Anterior cingulate cortex (tissue), 58 donors: ENCODE measurements around the gene POLR2M.

ENCODE experiments used
- DNase-seq, 58 donors: peaks; one replicate each; lab custom pipeline; 2025; lab: John Stamatoyannopoulos, UW

POLR2M gene

DNA sequence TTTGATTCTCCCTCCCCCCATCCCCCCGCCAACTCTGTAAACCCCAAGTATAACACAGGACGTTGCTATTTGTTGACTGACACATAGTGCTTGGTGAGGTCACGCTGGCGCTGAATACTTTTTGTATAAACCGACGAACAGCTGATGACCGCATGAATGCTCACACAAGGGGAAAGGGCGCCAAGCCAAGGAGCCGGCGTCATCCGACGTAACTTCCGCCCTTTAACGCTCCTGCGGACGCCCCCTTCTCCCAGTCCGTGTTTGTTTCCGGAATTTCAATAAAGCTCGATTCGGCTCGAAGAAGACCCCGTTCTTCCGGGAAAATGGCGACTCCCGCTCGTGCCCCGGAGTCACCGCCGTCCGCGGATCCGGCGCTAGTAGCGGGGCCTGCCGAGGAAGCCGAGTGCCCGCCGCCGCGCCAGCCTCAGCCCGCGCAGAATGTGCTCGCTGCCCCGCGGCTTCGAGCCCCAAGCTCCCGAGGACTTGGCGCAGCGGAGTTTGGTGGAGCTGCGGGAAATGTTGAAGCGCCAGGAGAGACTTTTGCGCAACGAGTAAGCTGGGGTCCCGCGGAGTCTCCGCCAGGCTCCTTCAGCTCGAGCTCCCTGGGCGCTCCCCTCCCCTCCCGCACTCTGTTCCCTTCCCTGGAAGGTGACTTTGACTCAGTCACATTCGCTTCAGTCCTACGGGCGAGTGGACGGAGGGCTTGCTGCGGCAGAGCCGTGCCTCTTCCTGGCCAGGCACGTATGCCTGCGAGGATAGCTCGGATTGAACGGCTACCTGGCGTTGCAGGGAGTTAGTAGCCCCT is at the start of gene POLR2M:
POLR2M (plus strand) TSS at position 310 of the 805 bp plus-strand sequence; CDS start at position 439, 129 bp downstream.
- DNase-seq = peak; percentile 49 to 97 (median 89)

GRCh38 chr15:57657619-57658018 is 48.9 kb upstream of the POLR2M start:
- no peak for DNase-seq

GRCh38 chr15:57662091-57662744 is 44.3 kb upstream of the POLR2M start:
- DNase-seq = no peak

DNA sequence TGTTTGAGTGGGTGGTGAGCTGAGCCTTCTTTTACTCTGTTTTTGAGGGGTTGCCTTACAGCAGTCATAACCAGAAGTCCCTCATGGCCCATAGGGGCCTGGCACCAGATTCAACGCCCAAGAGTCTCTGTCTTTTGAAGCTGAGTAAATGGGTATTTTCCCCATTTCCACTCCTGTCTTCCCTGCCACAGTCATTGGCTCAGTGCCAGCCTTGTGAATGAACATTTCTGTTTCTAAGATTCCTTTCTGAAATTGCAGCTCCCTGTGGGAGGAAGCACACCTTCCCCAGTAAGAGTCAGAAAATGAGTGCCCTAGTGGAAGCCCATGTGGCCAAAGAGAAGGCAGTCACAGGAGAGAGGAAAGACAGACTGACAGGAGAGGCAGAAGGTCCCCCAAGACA is 43.7 kb upstream of the POLR2M start:
- DNase-seq = peak in 2 of 58 donors; percentile 5 to 12

DNA sequence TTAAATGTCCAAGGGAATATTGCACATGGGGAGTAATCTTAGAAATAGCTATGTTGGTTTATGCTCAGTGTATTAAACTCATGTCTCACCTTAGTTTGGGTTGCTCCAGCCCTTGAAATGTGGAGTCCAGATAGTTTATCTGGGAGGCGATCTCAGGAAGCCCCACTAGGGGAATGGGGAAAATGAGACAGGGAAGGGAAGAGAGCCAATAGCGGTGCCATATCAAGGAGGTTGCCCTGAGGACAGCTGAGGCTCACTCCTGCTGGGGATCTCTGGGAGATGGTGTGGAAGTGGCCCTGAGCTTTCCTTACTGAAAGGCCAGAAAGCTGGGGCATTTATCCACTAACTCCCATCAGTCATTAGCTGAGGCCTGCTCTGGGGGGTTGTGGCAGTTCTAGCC is 43.3 kb upstream of the POLR2M start:
- DNase-seq = no peak

- no peak for DNase-seq
These were observed 41.3 kb upstream of the POLR2M start for GRCh38 chr15:57665194-57665593.

DNA sequence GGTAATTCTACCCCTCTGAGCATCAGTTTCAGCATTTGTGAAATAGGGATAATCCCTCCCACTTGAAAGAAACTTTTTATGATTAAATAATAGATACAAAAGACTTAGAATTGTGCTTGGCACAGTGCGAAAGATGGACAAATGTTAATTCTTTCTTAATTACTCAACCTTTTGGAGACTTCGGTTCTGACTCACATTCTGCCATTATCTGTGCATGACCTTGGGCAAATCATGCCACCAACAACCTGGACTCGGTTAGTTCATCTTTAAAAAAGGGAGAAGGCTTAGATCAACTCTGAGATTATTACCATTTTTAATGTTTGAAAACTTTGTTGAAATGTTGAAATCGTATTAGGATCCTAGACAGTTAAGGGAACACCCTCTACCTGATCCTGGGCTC is 40.6 kb upstream of the POLR2M start:
- no peak for DNase-seq

- DNase-seq = peak in 7 of 58 donors; percentile 1 to 16 (median 9)
These were observed 39.2 kb upstream of the POLR2M start for GRCh38 chr15:57667171-57667849.

DNA sequence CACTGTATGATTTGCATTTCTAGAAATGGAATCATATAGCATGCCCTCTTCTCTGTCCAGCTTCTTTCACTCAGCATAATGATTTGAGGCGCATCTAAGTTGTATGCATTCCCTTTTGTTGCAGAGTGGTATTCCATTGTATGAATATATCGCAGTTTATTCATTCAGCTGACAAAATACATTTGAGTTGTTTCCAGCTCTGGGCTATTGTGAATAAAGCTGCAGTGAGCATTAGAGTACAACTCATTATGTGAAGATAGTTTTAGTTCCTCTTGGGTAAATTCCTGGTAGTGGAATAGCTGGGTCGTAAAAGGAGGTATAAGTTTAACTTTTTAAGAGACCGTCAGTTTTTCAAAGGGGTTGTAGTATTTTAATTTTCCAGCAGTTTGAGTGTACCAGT is 38.5 kb upstream of the POLR2M start:
- DNase-seq = no peak

- DNase-seq = no peak
These were observed 34.9 kb upstream of the POLR2M start for GRCh38 chr15:57671636-57672035.

DNA sequence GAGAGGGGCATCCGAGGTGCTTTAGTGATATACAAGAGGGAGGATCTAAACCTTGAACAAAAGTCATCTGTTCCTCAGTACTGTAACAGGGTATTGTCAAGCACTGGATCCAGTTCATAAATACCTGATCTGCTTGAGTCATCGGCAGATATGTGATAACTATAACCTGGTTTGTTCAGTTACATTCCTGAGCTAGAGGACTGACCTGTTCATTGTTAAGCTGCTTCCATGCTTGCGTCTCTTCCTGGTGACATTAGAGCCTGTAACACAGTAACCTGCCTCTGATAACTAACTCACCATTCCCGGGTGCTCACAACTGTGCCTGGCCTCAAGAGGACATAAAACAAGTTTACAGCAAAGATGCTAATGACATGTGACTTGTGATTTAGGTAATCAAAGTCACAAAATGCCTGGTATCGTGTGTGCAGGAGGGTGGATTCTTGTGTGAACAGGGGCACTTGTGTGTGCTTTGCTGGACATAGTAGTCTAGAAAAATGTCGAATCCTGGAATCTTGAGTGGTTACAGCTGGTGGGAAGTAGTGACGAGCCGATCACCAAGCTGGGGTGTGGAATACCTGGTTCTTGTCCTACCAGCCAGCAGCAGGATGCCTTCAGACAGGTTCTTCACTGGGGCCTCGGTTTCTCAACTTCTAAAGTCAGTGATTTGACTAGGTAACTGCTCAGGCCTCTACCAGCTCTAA is 30.9 kb upstream of the POLR2M start:
- no peak for DNase-seq

- DNase-seq = no peak
These were observed 29.9 kb upstream of the POLR2M start for GRCh38 chr15:57676585-57676984.

DNA sequence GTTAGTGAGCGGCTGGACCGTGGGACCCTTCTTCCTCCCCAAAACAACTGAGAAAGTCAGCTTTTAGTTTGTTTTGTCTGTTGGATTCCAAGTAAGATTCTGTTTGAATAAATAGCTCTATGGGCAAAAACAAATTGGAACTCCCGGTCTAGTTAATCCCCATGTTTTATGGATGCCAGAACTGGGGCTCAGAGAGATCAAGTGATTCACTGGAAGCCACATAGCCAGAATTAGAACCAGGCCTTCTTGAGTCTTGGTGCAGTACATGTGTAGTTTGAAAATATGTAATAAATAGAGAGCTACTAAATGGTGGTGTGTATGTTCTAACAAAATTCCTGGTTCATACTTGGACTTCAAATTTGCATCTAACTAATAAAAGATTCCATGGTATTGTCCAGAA is 29.3 kb upstream of the POLR2M start:
- no peak for DNase-seq

DNA sequence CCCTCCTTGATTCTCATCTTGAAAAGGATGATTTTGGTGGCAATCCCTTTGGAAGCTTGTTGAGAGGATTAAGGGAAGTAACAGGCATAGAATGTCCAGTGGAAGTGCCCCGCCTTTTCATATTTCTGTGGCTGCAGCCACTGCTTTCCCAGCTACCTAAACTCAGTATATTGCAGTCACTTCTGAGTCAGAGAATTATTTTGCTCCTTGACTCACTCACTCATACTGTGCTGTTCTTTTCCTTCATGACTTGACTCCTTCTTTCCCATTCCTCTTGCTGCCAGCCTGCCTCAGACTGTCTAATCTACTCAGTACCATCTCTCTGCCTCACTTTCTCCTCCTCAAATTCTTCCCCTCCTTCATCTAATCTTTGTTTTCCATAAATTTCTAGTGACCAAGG is 26.5 kb upstream of the POLR2M start:
- no peak for DNase-seq

GRCh38 chr15:57681011-57681410 is 25.5 kb upstream of the POLR2M start:
- DNase-seq = no peak

DNA sequence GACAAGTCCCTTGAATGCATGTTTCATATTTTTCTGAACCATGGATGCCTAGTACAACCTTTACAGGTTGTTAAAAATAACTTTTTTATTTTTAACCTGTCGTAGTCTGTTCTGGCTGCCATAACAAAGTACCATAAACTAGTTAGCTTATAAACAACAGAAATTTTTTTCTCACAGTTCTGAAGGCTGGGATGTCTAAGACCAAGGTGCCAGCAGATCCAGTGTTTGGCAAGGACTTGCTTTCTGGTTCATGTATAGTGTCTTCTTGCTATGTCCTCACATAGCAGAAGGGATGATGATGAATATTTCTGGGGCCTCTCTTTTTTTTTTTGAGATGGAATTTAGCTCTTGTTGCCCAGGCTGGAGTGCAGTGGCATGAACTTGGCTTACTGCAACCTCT is 23.0 kb upstream of the POLR2M start:
- no peak for DNase-seq

DNA sequence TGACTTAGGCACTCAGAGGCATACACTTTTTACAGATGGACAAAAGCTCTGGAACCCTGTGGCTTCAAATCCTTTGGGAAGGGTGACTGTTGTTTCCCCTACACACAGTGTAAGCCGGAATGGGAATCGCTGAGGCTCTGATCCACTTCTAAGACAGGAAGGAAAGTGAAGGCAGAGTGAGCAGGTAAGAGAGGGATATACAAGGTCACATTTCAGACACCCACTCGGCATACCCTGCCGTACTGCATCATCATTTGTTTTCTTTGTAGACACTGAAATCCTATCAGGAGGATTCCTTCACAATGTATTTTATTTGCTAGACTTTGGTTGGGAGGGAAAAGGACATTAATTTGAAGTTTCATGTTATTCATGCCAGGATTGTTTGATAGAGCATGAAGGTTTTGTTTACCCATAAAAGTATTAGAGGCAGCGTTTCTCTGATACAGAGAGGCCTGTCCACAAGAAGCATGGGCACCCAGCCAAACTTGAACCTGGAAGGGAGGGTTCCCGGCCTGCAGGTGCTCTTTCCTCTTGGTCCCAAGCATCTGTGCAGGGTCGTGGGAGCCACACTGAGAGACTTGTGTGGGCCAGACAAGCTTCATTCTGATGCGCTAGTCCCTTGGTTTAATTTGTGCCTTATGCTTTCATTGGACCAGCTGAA is 21.9 kb upstream of the POLR2M start:
- no peak for DNase-seq

DNA sequence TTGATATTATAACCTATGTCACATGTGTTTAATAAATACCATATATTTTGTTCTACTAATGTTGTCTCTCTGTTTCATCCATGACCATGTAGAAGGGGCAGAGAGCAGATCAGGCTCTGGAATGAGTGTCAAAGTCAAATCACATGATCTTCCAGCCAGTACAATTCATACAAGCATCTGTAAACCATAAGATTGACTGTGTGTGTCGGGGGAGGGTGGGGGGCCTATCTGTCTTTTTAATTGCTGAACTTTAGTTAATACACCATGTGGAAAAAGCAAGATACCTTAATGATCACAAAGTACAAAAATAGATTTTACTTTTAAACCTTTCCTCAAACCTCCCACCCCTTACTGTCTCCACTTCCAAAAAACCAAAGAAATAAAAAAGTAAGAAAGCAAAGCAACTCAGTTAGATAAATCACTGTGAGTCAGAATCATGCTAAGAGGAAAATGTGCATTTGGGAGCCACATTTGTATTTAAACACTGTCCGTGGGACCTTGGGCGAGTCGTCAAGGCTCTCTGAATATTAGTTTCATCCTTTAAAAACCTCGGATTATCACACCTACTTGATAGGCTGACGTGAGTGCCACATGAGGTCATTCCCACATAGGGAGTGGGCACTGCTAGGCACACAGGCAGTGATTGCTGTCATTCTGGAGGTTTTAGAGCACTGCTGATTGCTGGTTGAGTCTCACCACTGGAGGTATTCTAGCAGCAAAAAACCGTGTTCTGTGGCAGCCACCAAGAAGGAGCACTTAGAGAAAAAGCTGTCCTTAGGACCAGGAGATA is 21.0 kb upstream of the POLR2M start:
- no peak for DNase-seq

DNA sequence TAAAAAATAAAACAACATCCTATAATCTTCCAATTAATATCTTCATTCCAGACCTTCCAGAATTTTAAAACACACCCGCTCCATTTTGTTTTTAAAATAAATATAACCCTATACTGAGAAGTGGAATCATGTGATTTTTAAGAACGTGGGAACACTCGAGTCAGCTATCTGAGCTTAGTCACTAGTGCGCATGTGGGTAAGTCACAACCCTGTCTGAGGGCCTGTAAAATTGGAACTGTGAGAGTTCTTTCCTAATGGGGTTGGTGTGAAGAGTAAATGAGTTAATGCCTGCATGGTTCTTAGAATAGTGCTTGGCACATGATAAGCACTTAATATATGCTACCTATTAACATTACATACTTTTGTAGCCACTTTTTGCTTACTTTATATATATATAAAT is 19.9 kb upstream of the POLR2M start:
- DNase-seq = no peak
